Stimulated activated CD8-positive, alpha-beta memory T cell treated with anti-CD3 and anti-CD28 coated beads, Interleukin-4, amount 100 ng/mL, for 48 hours (primary cell): ENCODE measurements around the gene GTF2H4.
A peak's percentile ranks its signal among the peaks of the same experiment; 100 is the strongest.
"Not testable (repeated sequence)": the region's sequence is repeated elsewhere in the genome, so short reads cannot be mapped to it uniquely, and the experiment has no call there.

Source experiments
- DNase-seq: peaks from one replicate; pipeline ENCODE4 v3.0.0-alpha.2; 2020

GTF2H4 gene

DNA sequence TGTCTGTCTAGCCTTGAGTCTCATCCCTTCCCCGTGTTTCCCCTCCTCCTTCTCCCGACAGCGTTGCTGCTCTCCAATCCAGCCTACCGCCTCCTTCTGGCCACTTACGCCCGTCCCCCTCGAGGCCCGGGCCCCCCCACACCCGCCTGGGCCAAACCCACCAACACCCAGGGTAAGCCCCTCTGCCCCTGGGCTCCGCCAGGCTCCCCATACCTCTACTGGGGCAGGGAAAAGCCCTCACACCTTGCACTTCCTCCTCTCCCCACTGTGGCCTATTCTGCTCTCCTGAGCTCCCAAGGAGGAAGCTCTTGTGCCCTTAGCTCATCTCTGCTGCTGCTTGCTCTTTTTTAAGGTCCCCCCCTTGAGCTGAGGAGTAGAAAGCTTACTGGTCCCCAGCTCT, 12.7 kb upstream of the GTF2H4 start:
- no peak for DNase-seq

DNA sequence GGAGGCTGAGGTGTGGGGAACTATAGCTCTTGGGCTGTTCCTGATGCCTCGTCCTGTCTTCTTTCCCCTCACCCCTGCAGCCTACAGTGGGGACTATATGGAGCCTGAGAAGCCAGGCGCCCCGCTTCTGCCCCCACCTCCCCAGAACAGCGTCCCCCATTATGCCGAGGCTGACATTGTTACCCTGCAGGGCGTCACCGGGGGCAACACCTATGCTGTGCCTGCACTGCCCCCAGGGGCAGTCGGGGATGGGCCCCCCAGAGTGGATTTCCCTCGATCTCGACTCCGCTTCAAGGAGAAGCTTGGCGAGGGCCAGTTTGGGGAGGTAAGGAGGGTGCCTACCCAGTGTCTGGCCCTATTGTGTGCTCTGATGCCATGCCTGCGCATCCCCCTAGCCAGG, 11.5 kb upstream of the GTF2H4 start:
- no peak for DNase-seq

DNA sequence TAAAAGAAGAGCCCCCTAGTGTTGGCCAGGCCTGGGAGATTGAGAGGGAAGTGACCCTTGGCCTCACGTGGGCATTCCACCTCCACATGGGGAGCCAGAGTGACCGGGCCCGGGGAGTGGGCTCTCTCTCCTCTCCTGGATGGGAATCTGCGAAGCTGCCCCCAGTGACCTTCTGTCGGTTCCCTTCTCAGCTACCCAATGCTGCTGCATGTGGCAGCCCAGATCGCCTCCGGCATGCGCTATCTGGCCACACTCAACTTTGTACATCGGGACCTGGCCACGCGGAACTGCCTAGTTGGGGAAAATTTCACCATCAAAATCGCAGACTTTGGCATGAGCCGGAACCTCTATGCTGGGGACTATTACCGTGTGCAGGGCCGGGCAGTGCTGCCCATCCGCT, 10.1 kb upstream of the GTF2H4 start:
- no peak for DNase-seq

DNA sequence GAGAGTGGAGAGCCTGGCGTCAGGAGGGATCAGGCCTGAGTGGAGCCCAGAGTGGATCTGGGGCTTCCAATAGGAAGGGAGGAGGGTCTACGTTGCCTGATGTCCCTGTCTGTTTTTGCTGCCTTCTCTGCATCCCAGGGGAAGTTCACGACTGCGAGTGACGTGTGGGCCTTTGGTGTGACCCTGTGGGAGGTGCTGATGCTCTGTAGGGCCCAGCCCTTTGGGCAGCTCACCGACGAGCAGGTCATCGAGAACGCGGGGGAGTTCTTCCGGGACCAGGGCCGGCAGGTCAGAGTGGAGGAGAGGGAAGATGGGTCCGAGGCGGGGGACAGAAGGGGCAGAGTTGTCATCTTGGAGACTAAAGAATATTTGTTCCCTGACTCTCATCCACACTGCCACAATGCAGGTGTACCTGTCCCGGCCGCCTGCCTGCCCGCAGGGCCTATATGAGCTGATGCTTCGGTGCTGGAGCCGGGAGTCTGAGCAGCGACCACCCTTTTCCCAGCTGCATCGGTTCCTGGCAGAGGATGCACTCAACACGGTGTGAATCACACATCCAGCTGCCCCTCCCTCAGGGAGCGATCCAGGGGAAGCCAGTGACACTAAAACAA, 9.2 kb upstream of the GTF2H4 start:
- DNase-seq = no peak

DNA sequence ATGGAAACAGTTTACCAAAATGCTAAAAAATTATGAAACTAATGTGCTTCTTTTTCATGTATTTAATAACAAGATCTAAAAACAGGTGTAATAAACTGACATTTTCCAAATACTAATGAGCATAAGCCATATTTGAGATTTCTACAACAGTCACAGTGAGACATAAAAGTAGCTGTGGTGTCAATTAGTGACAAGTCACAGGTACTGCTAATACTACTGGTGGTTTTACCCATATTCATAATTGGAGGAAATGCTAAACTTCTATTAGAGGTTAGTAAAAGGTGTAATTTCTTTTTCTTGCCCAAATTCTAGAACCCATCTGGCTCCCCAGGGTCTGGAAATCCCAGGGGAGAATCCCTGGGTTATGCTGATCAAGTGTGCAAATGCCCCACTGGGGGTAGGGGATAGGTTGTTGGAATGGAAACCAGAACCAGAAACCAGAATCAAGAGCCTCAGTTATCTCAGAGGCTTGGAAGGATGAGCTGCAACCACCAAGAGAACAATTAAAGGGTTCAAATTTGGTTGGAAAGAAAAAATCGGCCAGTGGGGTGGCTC, 7.1 kb upstream of the GTF2H4 start:
- no peak for DNase-seq

- DNase-seq = no peak
Measured at GRCh38 chr6:30901436-30901835, 6.6 kb upstream of the GTF2H4 start.

GRCh38 chr6:30902196-30902595, 5.8 kb upstream of the GTF2H4 start:
- not testable (repeated sequence) for DNase-seq

DNA sequence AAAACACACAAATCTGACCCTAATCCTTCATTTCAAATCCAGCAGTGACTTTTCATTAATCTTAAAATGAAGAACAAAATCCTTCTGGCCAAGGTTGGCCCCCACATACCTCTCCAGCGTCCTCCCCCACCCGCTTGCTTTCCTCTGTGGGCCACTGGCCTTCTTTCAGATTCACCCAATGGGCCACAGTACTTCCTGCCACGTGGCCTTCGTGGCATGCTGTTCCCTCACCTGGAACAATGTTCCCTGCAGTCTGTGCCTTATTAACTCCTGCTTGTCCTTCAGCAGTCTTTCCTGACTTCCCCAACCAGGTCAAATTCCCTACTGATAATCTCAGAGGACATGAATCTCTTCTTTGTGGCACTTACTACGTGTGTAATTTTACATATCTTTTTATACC, 5.3 kb upstream of the GTF2H4 start:
- no peak for DNase-seq

GRCh38 chr6:30903236-30903635, 4.8 kb upstream of the GTF2H4 start:
- DNase-seq = no peak

GRCh38 chr6:30907290-30907757, 683 bp upstream of the GTF2H4 start:
- not testable (repeated sequence) for DNase-seq

- no peak for DNase-seq
Measured at GRCh38 chr6:30908700-30909099, 693 bp downstream of the GTF2H4 start.

DNA sequence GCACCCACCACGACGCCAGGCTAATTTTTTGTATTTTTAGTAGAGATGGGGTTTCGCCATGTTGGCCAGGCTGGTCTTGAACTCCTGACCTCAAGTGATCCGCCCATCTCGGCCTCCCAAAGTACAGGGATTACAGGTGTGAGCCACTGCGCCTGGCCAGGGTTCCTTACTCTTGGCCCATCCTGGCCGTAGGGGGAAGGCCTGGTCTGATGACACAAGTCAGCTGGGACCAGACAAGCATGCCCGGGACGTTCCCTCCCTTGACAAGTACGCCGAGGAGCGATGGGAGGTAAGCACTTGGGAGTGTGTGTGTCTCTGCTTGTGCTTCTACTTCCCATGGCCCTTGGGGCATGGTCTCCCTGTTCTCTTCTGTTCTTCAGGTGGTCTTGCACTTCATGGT, 2.5 kb downstream of the GTF2H4 start:
- DNase-seq = not testable (repeated sequence)

- DNase-seq = no peak
Measured at GRCh38 chr6:30912746-30913520, 4.9 kb downstream of the GTF2H4 start.

- DNase-seq = no peak
Measured at GRCh38 chr6:30913721-30914075, 5.7 kb downstream of the GTF2H4 start.

GRCh38 chr6:30914076-30914853, 6.3 kb downstream of the GTF2H4 start, which contains the start of gene VARS2:
TSS of gene VARS2 (plus strand) at chr6:30914238. CDS start at chr6:30914837, 599 bp downstream.
- peak; percentile 90 for DNase-seq

DNA sequence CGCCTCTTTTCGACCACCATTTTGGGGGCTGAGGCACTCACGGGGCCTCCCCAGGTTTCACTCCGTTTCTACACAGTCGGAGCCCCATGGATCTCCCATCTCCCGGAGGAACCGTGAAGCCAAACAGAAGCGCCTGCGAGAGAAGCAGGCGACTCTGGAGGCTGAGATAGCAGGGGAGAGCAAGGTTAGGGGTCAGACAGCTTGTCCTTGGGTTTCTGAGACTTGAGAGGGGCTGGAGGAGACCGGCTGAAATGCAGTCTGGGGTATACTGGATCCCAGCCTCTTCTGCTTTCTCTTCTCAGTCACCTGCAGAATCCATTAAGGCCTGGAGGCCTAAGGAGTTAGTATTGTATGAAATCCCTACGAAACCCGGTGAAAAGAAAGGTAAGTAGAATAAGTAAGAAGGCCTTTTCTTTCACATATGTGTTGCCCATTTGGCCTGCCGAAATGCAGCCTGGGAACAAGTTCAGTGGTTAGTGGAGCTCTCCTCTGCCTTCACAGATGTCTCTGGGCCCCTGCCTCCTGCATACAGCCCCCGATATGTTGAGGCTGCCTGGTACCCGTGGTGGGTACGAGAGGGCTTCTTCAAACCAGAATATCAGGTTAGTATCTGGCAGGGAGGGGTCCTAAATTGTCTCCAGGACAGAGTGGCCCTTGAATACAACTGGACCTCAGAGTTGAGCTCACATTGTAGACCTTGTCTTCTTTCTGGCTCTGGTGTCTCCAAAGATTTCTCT, 7.0 kb downstream of the GTF2H4 start:
- DNase-seq = peak; percentile 40

- no peak for DNase-seq
Measured at GRCh38 chr6:30915591-30915946, 7.6 kb downstream of the GTF2H4 start.

DNA sequence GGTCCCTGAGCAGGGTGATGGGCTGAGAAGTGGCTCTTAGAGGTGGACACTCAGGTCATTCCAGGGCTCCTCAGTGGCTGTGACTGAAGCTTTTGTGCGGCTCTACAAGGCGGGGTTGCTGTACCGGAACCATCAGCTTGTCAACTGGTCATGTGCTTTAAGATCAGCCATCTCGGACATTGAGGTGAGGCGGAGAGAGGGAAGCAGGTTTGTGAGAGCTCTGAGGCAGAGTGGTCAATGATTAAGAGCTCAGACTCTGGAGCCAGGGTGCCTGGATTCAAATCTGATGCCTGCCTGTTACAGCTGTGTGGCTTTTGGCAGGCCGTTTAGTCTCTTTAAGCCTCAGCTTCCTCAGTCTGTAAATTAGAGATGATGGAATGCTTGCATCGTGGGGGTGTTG, 9.0 kb downstream of the GTF2H4 start:
- DNase-seq = no peak

- DNase-seq = no peak
Measured at GRCh38 chr6:30917487-30917886, 9.5 kb downstream of the GTF2H4 start.

- no peak for DNase-seq
Measured at GRCh38 chr6:30918670-30919069, 10.7 kb downstream of the GTF2H4 start.

DNA sequence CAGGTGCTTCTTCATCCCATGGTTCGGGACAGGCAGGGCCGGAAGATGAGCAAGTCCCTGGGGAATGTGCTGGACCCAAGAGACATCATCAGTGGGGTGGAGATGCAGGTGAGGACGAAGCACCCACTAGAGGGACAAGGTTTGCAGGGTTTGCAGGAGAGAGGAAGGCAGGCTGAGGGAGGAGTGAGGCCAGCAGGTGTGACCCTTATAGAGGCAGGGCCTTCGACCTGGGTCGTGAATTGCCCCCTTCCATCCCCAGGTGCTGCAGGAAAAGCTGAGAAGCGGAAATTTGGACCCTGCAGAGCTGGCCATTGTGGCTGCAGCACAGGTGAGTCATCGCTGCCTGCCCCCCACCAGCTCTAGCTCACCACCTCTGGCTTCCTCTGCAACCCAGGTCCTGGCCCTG, 14.4 kb downstream of the GTF2H4 start:
- no peak for DNase-seq

DNA sequence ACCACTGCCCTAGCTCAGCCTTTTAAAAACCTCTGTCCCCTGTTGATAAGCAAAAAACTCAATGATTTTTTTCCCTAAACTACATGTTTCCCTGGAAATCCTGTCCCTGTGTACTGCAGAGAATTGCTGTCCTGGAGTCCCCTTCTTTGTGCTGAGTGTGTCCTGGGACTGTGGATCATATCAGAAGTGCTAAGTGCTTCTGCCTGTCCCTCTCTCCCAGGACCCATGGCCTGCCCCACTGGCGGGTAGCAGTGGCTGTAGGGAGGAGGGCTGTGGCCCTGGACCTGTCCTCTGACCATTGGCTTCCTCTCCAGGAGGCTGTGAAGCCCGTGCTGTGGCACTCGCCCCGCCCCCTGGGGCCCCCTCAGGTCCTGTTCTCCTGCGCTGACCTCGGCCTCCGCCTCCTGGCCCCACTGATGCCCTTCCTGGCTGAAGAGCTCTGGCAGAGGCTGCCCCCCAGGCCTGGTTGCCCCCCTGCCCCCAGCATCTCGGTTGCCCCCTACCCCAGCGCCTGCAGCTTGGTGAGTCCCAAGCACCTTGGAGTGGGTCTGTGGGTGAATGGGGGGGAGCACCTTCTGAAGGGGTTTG, 16.1 kb downstream of the GTF2H4 start:
- not testable (repeated sequence) for DNase-seq
